OCI-LY7 (cell line): ENCODE measurements around the gene MACROD2. TPM values are rescaled to one million over a fixed set of nuclear protein-coding genes. Genes with fewer than 3 reads are reported as not detected.

Experiments used
- BruUV-seq: library from RNA; stranded (reverse); fragments of 400-500 nt; replicated peaks from 2 replicates; lab custom pipeline; 2021; lab: Mats Ljungman, UMichigan
- CTCF ChIA-PET: fragments of 300-600 bp; sonication (Branson Sonifier 250); formaldehyde crosslinking; loops from one replicate; lab custom pipeline; 2022; ENCODE audit warnings: antibody characterized with exemption; ENCODE audit not compliant: unreplicated experiment; lab: Charles Lee
- POLR2A ChIA-PET: fragments of 300-600 bp; sonication (Branson Sonifier 250); formaldehyde crosslinking; loops from one replicate; lab custom pipeline; 2022; ENCODE audit warnings: antibody characterized with exemption; lab: Charles Lee
- DNase-seq: peaks from one replicate; pipeline ENCODE4 v3.0.0-alpha.2; 2015; ENCODE audit warnings: low spot score
- H2AFZ ChIP-seq: fragments of 200-600 bp; sonication (generic), shearing (Covaris generic); 2 replicates; pipeline ENCODE4 v1.6.1; 2014; ENCODE audit warnings: mild to moderate bottlenecking, antibody characterized with exemption, low read length, moderate library complexity
- H3K27ac ChIP-seq: fragments of 200-600 bp; sonication (generic); 2 replicates; pipeline ENCODE4 v1.5.1; 2014; ENCODE audit warnings: mixed run types, low read depth, mild to moderate bottlenecking, moderate library complexity, low read length, inconsistent platforms; ENCODE audit not compliant: poor library complexity, severe bottlenecking
- H3K36me3 ChIP-seq: fragments of 200-600 bp; sonication (generic); 2 replicates; pipeline ENCODE4 v1.6.1; 2014; ENCODE audit warnings: mild to moderate bottlenecking, antibody characterized with exemption, low read length, moderate library complexity, mixed read lengths; ENCODE audit not compliant: insufficient read depth
- H3K4me1 ChIP-seq: fragments of 200-600 bp; sonication (generic); 2 replicates; pipeline ENCODE4 v1.5.1; 2014; ENCODE audit warnings: mild to moderate bottlenecking, low read length; ENCODE audit not compliant: insufficient read depth, poor library complexity, severe bottlenecking
- H3K4me2 ChIP-seq: fragments of 200-600 bp; sonication (generic); 2 replicates; pipeline ENCODE4 v1.6.1; 2014; ENCODE audit warnings: mild to moderate bottlenecking, low read length
- H3K4me3 ChIP-seq: fragments of 200-600 bp; sonication (generic); 2 replicates; pipeline ENCODE4 v1.5.1; 2014; ENCODE audit warnings: mild to moderate bottlenecking, low read depth, low read length; ENCODE audit not compliant: poor library complexity, severe bottlenecking
- H3K79me2 ChIP-seq: fragments of 200-600 bp; sonication (generic); 2 replicates; pipeline ENCODE4 v1.6.1; 2016; ENCODE audit warnings: low read depth, mild to moderate bottlenecking, low read length, moderate library complexity, mixed read lengths; ENCODE audit not compliant: insufficient read depth
- H3K9me2 ChIP-seq: fragments of 200-600 bp; sonication (generic); 2 replicates; pipeline ENCODE4 v1.6.1; 2016; ENCODE audit warnings: mild to moderate bottlenecking, low read length, mixed read lengths; ENCODE audit not compliant: insufficient read depth
- H3K9me3 ChIP-seq: fragments of 200-600 bp; sonication (generic); 2 replicates; pipeline ENCODE4 v1.6.1; 2014; ENCODE audit warnings: mild to moderate bottlenecking, mixed run types, low read length, mixed read lengths
- H4K20me1 ChIP-seq: fragments of 200-600 bp; sonication (generic); 2 replicates; pipeline ENCODE4 v1.6.1; 2014; ENCODE audit warnings: mild to moderate bottlenecking, antibody characterized with exemption, low read length, moderate library complexity, mixed read lengths; ENCODE audit not compliant: insufficient read depth
- EZH2phosphoT487 ChIP-seq: fragments of 200-600 bp; sonication (generic); IDR thresholded peaks from 2 replicates; pipeline ENCODE4 v1.6.1; 2018; ENCODE audit warnings: low read depth, borderline replicate concordance, mild to moderate bottlenecking, mixed run types, antibody characterized with exemption, low read length, moderate library complexity, mixed read lengths
- intact Hi-C: fragments of 100-400 bp; cut with micrococcal nuclease; formaldehyde crosslinking; loops from one replicate; pipeline ENCODE4 v1.10.0; 2022; ENCODE audit not compliant: unreplicated experiment
- total RNA-seq, 2 experiments: library from RNA; depleted of rRNA in 1 of 2; stranded (reverse); fragments of >200 nt in 1 of 2; shearing (Covaris generic) in 1 of 2; gene quantifications; 2 replicates each; pipeline ENCODE4 v1.2.3, GENCODE V29; 2014 to 2022
- TF ChIP-seq, protein P1 (sequence below): fragments of 200-600 bp; sonication (generic); conservative IDR thresholded peaks from 2 replicates; pipeline ENCODE4 v1.5.1; 2014; ENCODE audit warnings: mild to moderate bottlenecking, antibody characterized with exemption, low read length, moderate library complexity, mixed read lengths

MACROD2 gene
- total RNA-seq, 2 experiments from 2014 or later = 0.09 to 4.5 TPM

DNA sequence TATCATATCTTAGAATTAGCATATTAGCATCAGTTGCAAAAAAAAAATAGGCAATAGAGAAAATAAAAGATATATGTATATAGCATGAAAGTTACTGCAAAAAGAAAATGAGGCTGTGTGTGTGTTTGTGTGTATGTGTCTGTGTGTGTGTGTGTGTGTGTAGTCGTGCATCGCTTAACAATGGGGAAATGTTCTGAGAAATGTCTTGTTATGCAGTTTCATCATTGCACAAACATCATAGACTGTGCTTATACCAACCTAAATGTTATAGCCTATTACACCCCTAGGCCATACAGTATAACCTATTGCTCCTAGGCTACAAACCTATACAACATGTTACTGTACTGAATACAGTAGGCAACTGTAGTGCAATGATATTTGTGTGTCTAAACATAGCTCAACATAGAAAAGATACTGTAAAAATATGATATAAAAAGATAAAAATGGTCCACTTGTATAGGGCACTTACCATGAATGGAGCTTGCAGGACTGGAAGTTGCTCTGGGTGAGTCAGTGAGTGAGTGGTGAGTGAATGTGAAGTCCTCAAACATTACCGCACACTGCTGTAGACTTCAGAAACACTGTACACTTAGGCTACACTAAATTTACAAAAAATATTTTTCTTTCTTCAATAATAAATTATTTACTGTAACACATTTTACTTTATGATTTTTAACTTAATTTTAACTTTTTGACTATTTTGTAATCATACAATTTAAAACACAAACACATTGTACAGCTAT, 1772.9 kb downstream of the MACROD2 start:
- Histone ChIP-seq H3K4me2 (no peak overlapping the region), H3K4me3 (no peak overlapping the region), H3K36me3 (no peaks in the 10 kb centered on the region), H3K27ac (no peak overlapping the region), H3K9me3 (no peaks in the 10 kb centered on the region), H3K4me1 (no peaks in the 10 kb centered on the region), H2AFZ (no peak overlapping the region), H3K79me2 (no peaks in the 10 kb centered on the region), H3K9me2 (no peaks in the 10 kb centered on the region), H4K20me1 (no peaks in the 10 kb centered on the region)
- intact Hi-C loops = no loop called here
- ChIA-PET POLR2A (interaction anchor here (0.6 to 1.0 kb wide), 3 partner anchors 10 to 67 kb away, joined by 3 to 4 read pairs (median 3); no protein-coding TSS in a partner anchor), CTCF (no interaction called here)
- TF ChIP-seq, protein P1, sequence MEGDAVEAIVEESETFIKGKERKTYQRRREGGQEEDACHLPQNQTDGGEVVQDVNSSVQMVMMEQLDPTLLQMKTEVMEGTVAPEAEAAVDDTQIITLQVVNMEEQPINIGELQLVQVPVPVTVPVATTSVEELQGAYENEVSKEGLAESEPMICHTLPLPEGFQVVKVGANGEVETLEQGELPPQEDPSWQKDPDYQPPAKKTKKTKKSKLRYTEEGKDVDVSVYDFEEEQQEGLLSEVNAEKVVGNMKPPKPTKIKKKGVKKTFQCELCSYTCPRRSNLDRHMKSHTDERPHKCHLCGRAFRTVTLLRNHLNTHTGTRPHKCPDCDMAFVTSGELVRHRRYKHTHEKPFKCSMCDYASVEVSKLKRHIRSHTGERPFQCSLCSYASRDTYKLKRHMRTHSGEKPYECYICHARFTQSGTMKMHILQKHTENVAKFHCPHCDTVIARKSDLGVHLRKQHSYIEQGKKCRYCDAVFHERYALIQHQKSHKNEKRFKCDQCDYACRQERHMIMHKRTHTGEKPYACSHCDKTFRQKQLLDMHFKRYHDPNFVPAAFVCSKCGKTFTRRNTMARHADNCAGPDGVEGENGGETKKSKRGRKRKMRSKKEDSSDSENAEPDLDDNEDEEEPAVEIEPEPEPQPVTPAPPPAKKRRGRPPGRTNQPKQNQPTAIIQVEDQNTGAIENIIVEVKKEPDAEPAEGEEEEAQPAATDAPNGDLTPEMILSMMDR = no peak
- TF ChIP-seq EZH2phosphoT487 = no peak
- no peak for DNase-seq
- no TSS peak for BruUV-seq

DNA sequence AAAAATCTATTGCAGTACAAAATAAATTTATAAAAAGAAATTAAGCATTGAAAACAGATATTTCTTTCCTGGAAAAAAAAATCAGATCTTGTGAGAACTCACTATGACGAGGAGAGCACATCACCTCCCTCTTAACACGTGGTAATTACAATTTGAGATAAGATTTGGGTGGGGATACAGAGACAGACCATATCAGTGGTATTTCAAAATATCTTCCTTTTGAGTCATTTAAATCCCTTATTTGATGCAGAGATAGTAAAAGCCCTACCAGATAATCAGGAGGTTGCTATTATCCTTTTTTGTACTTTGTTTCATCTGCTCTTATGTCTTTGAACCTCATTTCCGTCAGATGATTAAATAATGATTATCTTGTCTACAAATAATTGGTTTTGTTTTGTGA, 1777.5 kb downstream of the MACROD2 start:
- CTCF ChIA-PET = no interaction called here
- intact Hi-C loops = no loop called here
- POLR2A ChIA-PET = no interaction called here
- H3K4me1 ChIP-seq = no peaks in the 10 kb centered on the region
- no peaks in the 10 kb centered on the region for H3K9me3 ChIP-seq
- H3K9me2 ChIP-seq = no peaks in the 10 kb centered on the region
- H2AFZ ChIP-seq = no peak overlapping the region
- H3K36me3 ChIP-seq = no peaks in the 10 kb centered on the region
- H4K20me1 ChIP-seq = no peaks in the 10 kb centered on the region
- DNase-seq = no peak
- H3K79me2 ChIP-seq = no peaks in the 10 kb centered on the region
- no peak for TF ChIP-seq EZH2phosphoT487
- TF ChIP-seq, protein P1 = no peak
- no TSS peak for BruUV-seq
- H3K27ac ChIP-seq = no peak overlapping the region
- no peak overlapping the region for H3K4me2 ChIP-seq
- no peak overlapping the region for H3K4me3 ChIP-seq

DNA sequence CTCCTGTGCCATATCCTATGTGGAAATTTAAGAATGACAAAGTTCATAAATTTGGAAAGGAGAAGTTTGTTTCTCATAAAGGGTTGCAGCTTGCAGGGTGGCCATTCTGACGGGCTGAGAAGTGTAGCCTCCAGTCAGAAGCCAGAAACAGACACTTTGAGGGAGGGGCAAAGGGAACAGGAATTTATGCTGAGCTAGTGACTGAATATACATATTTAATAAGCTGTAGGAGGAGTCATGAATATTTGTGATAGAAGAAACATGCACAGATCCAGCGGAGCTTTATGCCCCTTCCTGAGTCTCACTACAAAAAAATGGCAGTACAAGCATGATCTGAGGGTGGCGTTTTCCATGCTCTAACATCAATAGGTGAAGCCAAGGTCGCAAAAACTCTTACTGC, 1779.6 kb downstream of the MACROD2 start:
- intact Hi-C loops = no loop called here
- BruUV-seq = no TSS peak
- Histone ChIP-seq H3K9me3 (no peaks in the 10 kb centered on the region), H3K4me1 (no peaks in the 10 kb centered on the region), H3K27ac (no peak overlapping the region), H3K9me2 (no peaks in the 10 kb centered on the region), H3K36me3 (no peaks in the 10 kb centered on the region), H3K79me2 (no peaks in the 10 kb centered on the region), H2AFZ (no peak overlapping the region), H3K4me3 (no peak overlapping the region), H4K20me1 (no peaks in the 10 kb centered on the region), H3K4me2 (no peak overlapping the region)
- POLR2A ChIA-PET = interaction anchor here (0.6 to 0.9 kb wide), 2 partner anchors 21 to 183 kb away, joined by 3 to 4 read pairs; no protein-coding TSS in a partner anchor
- CTCF ChIA-PET = no interaction called here
- TF ChIP-seq EZH2phosphoT487 = no peak
- TF ChIP-seq, protein P1 = no peak
- no peak for DNase-seq
